ENCODE measurements around the gene C20orf173.
"Not testable (repeated sequence)": the region's sequence is repeated elsewhere in the genome, so short reads cannot be mapped to it uniquely, and the experiment has no call there.

C20orf173 gene

GRCh38 chr20:35546127-35546526, 16.7 kb upstream of the C20orf173 start:
- DNase-seq (ENCODE audit: low read depth in 2 of 2), result no peak

DNA sequence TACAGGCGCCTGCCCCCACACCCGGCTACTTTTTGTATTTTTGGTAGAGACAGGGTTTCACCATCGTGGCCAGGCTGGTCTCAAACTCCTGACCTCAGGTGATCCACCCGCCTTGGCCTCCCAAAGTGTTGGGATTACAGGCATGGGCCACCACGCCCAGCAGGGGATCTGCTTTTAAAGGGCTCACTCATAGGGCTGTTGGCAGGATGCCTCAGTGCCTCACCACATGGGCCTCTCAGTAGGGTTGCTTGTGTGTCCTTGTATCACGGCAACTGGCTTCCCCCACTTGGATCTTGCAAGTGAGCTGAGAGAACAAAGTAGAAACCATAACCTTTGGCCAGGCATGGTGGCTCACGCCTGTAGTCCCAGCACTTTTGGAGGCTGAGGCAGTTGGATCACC, 15.5 kb upstream of the C20orf173 start:
- not testable (repeated sequence) for DNase-seq (ENCODE audit: low read depth in 2 of 2)

DNA sequence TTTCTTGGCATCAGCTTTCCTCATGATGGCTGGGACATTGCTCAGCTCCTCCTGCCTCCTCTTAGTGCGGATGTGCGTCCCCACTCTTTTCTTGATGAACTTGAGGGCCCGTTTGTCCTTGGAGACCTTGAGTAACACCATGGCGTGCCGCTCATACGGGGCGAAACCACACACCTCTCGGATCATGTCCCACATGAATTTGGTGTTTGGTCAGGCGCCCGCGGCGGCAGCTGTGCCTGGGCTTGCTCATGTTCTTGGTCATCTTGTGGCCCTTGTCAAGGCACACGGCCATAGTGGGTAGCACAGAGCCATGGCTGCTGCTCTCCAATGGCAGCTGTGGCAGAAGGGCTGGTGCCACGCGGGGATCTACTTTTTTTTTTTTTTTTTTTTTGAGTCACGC, 15.0 kb upstream of the C20orf173 start:
- no peak for DNase-seq (ENCODE audit: low read depth in 2 of 2)

GRCh38 chr20:35542990-35543389, 13.5 kb upstream of the C20orf173 start:
- DNase-seq (ENCODE audit: low read depth in 2 of 2), result no peak

DNA sequence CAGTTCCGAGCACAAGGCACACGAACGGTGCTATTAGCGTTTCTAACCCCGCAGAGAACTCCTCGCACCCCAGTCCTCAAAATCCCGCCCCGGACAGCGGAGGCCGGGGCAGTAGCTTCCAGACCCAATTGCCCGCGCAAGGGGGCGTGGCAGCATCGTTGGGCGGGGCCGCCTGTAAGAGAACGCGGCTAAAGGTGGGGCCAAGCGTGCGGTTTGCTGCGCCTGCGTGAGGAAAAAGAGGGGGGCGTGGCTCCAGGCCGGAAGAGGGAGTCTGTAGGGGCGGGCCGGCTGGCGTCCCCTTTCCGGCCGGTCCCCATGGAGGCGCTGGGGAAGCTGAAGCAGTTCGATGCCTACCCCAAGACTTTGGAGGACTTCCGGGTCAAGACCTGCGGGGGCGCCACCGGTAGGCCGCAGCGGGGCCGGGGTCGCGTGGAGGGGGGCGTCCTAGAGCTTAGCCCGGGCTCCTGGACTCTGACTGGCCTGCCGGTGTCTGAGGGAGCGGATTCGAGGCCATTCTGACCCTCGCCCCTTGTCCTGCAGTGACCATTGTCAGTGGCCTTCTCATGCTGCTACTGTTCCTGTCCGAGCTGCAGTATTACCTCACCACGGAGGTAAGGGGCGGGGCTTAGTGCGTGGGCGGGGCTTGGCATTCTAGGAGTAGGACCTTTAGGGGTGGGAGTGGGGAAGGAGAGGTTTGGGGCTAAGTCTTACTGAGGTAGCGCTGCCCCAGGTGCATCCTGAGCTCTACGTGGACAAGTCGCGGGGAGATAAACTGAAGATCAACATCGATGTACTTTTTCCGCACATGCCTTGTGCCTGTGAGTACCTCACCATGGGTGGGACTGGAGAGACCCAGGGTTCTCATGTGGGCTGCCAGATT, 12.6 kb upstream of the C20orf173 start, which contains the start of gene ERGIC3:
ERGIC3 (plus strand) TSS at position 296 of the 880 bp plus-strand sequence; CDS start at position 316, 20 bp downstream.
- peak; percentile 94 to 98 for DNase-seq (ENCODE audit: low read depth in 2 of 2)

DNA sequence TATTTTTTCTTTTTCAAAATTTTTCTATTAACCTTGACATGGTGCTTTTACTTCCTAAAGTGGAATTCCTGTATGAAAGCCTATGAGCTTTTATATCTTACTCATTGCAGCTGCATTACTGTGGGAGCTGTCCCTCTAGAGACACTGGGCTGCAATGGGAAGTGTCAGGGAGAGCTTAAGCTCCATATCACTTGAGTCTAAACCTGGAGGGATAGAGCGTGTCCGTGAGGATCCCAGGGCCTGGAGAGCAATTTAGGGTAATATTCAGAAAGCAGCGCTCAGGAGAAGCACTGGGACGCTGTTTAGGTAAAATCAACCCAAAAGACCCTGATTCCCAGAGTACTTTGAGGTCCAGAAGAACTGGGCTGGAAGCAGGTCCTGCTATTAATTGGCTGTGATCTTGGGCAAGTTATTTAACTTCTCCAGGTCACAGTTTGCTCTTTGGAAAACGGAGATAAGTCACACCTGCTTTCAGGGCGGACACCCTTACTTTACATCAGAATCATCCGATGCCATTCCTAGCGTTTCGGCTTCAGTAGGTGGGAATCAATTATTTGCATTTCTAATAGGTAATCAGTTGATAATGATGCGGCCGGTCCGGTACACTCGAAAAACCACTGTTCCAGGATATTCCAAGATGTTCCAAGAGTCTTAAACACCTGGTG, 11.8 kb upstream of the C20orf173 start:
- no peak for DNase-seq (ENCODE audit: low read depth in 2 of 2)

GRCh38 chr20:35539756-35540212, 10.3 kb upstream of the C20orf173 start:
- no peak for DNase-seq (ENCODE audit: low read depth in 2 of 2)

- DNase-seq (ENCODE audit: low read depth in 2 of 2), result no peak
Measured at GRCh38 chr20:35527122-35527769, 2.2 kb downstream of the C20orf173 start.

- DNase-seq (ENCODE audit: low read depth in 2 of 2), result no peak
Measured at GRCh38 chr20:35525639-35526038, 3.8 kb downstream of the C20orf173 start.

- peak in 1 of 2 donors; percentile 13 for DNase-seq (ENCODE audit: low read depth in 2 of 2)
Measured at GRCh38 chr20:35523298-35523888, 6.1 kb downstream of the C20orf173 start.

- no peak for DNase-seq (ENCODE audit: low read depth in 2 of 2)
Measured at GRCh38 chr20:35518955-35519354, 10.5 kb downstream of the C20orf173 start.

DNA sequence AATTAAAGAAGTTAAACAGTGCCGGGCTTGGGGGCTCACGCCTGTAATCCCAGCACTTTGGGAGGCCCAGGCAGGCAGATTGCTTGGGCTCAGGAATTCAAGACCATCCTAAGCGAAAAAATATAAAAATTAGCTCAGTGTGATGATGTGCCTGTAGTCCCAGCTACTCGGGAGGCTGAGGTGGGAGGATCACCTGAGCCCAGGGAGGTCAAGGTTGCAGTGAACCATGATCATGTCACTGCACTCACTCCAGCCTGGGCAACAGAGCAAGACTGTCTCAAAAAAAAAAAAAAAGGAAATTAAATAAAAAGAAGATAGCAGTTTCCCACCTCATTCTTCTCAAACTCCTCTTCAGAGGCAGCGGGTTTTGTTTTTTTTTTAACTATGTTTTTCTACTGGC, 11.7 kb downstream of the C20orf173 start:
- DNase-seq (ENCODE audit: low read depth in 2 of 2), result not testable (repeated sequence)

- DNase-seq (ENCODE audit: low read depth in 2 of 2), result no peak
Measured at GRCh38 chr20:35517125-35517524, 12.3 kb downstream of the C20orf173 start.

- DNase-seq (ENCODE audit: low read depth in 2 of 2), result no peak
Measured at GRCh38 chr20:35515949-35516645, 13.4 kb downstream of the C20orf173 start.

DNA sequence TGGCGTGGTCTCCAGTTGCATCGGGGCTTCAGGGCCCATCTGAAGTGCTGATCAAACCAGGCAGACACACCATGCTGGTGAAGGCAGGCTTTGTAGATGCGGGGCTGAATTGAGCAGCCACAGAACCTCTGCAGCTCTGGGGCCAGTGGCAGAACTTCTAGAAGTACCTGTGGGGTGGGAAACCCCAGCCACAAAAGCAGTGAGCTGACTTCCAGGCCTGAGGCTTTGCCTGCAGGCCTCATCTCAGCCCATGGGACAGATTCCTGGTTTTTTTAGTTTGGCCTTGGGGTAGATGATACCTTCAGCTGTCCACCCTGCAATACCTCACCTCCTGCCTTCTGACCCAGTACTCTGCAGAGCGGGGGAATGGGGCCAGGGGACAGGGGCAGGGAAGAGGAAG, 14.1 kb downstream of the C20orf173 start:
- no peak for DNase-seq (ENCODE audit: low read depth in 2 of 2)

GRCh38 chr20:35514371-35514932, 15.0 kb downstream of the C20orf173 start:
- DNase-seq (ENCODE audit: low read depth in 2 of 2), result no peak

GRCh38 chr20:35511814-35512420, 17.5 kb downstream of the C20orf173 start:
- DNase-seq (ENCODE audit: low read depth in 2 of 2), result no peak

GRCh38 chr20:35510951-35511735, 18.3 kb downstream of the C20orf173 start:
- DNase-seq (ENCODE audit: low read depth in 2 of 2), result no peak

DNA sequence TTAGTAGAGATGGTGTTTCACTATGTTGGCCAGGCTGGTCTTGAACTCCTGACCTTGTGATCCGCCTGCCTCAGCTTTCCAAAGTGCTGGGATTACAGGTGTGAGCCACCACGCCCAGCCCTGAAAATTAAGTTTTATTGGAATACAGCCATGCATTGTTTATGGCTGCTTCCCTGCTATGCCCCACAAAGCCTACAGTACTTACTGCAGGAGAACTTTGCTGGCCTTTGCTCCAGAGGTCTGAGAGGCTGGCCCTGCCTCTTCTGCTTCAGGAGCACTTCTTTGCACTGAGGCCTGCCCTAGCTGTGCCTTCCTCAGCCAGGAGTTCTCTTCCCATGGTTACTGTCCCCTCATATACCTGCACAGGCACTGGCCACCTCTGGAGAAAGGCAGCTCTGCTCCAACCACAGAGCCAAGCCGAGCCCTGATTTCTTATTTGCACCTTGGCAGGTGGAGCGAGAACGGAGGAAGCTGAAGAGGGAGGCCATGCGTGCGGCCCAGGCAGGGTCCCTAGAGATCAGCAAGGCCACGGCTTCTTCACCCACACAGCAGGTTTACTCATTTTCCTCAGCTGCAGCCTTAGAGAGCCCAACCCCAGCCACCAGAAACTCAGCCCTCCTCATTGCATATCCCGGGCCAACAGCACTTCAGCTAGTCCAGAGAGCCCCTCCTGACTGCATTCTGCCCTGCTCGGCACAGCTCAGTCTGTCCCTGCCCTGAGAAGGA, 20.8 kb downstream of the C20orf173 start:
- DNase-seq (ENCODE audit: low read depth in 2 of 2), result no peak

All from stimulated activated CD8-positive, alpha-beta memory T cell treated with anti-CD3 and anti-CD28 coated beads, Interleukin-2, amount 100 ng/mL, for 48 hours (primary cell).